SK-N-MC (cell line): Measurements from ENCODE around the gene STBD1.

Experiments
- DNase-seq: peaks from one replicate; pipeline ENCODE4 v3.0.0-alpha.2; 2011; ENCODE audit warnings: low read depth, low spot score
- H3K27ac ChIP-seq: fragments of 200-600 bp; sonication (generic); 2 replicates; pipeline ENCODE4 v1.5.1; 2016; ENCODE audit warnings: mixed run types
- H3K36me3 ChIP-seq: fragments of 200-600 bp; sonication (generic); 2 replicates; pipeline ENCODE4 v1.6.1; 2017; ENCODE audit warnings: antibody characterized with exemption, low read length, mixed read lengths; ENCODE audit not compliant: insufficient read depth
- H3K4me3 ChIP-seq: fragments of 200-600 bp; sonication (generic); 2 replicates; pipeline ENCODE4 v1.5.1; 2016
- H3K9ac ChIP-seq: fragments of 200-600 bp; sonication (generic); 2 replicates; pipeline ENCODE4 v1.8.0; 2017; ENCODE audit warnings: mixed run types, mixed read lengths; ENCODE audit not compliant: insufficient read length
- H3K9me3 ChIP-seq: fragments of 200-600 bp; sonication (generic); 2 replicates; pipeline ENCODE4 v1.6.1; 2017; ENCODE audit warnings: low read depth, mild to moderate bottlenecking, antibody characterized with exemption, low read length, moderate library complexity, mixed read lengths
- EZH2 ChIP-seq: fragments of 200-600 bp; sonication (generic); IDR thresholded peaks from one replicate; pipeline ENCODE4 v1.6.1; 2017; ENCODE audit warnings: antibody characterized with exemption
- FOXP2 ChIP-seq: optimal IDR thresholded peaks from 2 replicates; pipeline ENCODE3; 2011; ENCODE audit warnings: mild to moderate bottlenecking, moderate library complexity; ENCODE audit not compliant: insufficient read depth; ENCODE audit errors: extremely low read length, control extremely low read depth
- POLR2AphosphoS5 ChIP-seq: IDR thresholded peaks from 2 replicates; pipeline ENCODE4 v1.6.1; 2012; ENCODE audit warnings: mild to moderate bottlenecking, low read depth, low read length, borderline replicate concordance

STBD1 gene

DNA sequence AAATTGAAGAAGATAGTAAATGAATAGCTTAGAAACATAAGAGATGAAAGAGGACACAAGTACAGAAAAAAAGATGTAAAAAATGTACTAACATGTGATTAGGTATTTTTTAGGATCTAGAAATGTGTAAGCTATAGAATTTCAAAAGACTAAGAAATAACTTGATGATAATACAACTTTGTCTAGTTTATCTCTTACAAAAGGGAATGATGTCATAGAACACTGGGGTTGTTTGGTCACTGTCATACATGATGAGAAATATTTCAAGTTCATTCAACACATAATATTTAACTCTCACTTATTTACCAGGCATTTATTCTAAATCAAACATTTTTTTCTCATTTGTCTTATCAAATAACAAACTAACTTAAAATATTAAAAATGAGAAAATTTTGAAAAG lies 18.5 kb downstream of the STBD1 start:
- Histone ChIP-seq H3K9ac (no peak overlapping the region), H3K4me3 (no peak overlapping the region), H3K36me3 (no peaks in the 10 kb centered on the region), H3K27ac (no peak overlapping the region), H3K9me3 (0 out of 2 replicates have a peak, but pooled peaks cover 3% of the 10 kb centered on the region)
- DNase-seq, result no peak
- TF ChIP-seq EZH2, result no peak
- TF ChIP-seq POLR2AphosphoS5, result no peak
- no peak for TF ChIP-seq FOXP2

- H3K27ac ChIP-seq, result no peak overlapping the region
- no peaks in the 10 kb centered on the region for H3K36me3 ChIP-seq
- H3K4me3 ChIP-seq, result no peak overlapping the region
- no peak for DNase-seq
- TF ChIP-seq POLR2AphosphoS5 (no peak), EZH2 (no peak), FOXP2 (no peak)
- no peak overlapping the region for H3K9ac ChIP-seq
- H3K9me3 ChIP-seq, result 0 out of 2 replicates have a peak, but pooled peaks cover 3% of the 10 kb centered on the region
Measured at GRCh38 chr4:76326515-76326914, 20.0 kb downstream of the STBD1 start.

GRCh38 chr4:76334885-76335284 lies 28.4 kb downstream of the STBD1 start:
- no peak for DNase-seq
- TF ChIP-seq FOXP2, result no peak
- no peak for TF ChIP-seq EZH2
- TF ChIP-seq POLR2AphosphoS5, result no peak
- Histone ChIP-seq H3K9ac (no peak overlapping the region), H3K9me3 (no peaks in the 10 kb centered on the region), H3K4me3 (no peak overlapping the region), H3K27ac (no peak overlapping the region), H3K36me3 (no peaks in the 10 kb centered on the region)

- H3K9ac ChIP-seq, result no peak overlapping the region
- no peak overlapping the region for H3K27ac ChIP-seq
- no peak overlapping the region for H3K4me3 ChIP-seq
- no peak for DNase-seq
- no peak for TF ChIP-seq POLR2AphosphoS5
- no peak for TF ChIP-seq FOXP2
- no peak for TF ChIP-seq EZH2
- H3K36me3 ChIP-seq, result no peaks in the 10 kb centered on the region
- H3K9me3 ChIP-seq, result no peaks in the 10 kb centered on the region
Measured at GRCh38 chr4:76339364-76339763, 32.8 kb downstream of the STBD1 start.

GRCh38 chr4:76341063-76341462 lies 34.5 kb downstream of the STBD1 start:
- no peak overlapping the region for H3K4me3 ChIP-seq
- no peak overlapping the region for H3K27ac ChIP-seq
- no peaks in the 10 kb centered on the region for H3K9me3 ChIP-seq
- no peak overlapping the region for H3K9ac ChIP-seq
- DNase-seq, result no peak
- H3K36me3 ChIP-seq, result no peaks in the 10 kb centered on the region
- no peak for TF ChIP-seq EZH2
- no peak for TF ChIP-seq FOXP2
- TF ChIP-seq POLR2AphosphoS5, result no peak

DNA sequence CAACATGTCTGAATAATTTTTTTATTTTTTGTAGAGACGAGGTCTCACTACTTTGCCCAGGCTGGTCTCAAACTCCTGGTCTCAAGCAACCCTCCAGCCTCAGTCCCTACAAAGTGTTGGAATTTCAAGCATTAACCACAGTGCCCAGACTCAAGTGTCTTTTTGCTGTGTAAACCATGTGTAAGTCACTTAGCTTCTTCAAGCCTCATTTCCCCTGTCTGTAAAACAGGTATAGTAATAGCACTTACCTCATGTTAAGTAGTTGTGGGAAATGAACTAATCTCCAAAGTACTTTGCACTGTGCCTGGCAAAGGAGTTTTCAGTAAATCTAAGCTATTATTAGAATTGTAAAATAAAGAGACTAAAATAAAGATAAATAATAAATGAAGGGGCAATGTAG lies 35.7 kb downstream of the STBD1 start:
- H3K9ac ChIP-seq, result no peak overlapping the region
- no peak overlapping the region for H3K27ac ChIP-seq
- H3K36me3 ChIP-seq, result no peaks in the 10 kb centered on the region
- no peaks in the 10 kb centered on the region for H3K9me3 ChIP-seq
- no peak for TF ChIP-seq POLR2AphosphoS5
- TF ChIP-seq EZH2, result no peak
- no peak for TF ChIP-seq FOXP2
- no peak overlapping the region for H3K4me3 ChIP-seq
- DNase-seq, result no peak

- no peak overlapping the region for H3K9ac ChIP-seq
- TF ChIP-seq POLR2AphosphoS5, result no peak
- TF ChIP-seq EZH2, result no peak
- no peak for TF ChIP-seq FOXP2
- no peak for DNase-seq
Measured at GRCh38 chr4:76342803-76343202, 36.3 kb downstream of the STBD1 start.

GRCh38 chr4:76354517-76355473 lies 48.3 kb downstream of the STBD1 start:
- Histone ChIP-seq H3K9me3 (no peaks in the 10 kb centered on the region), H3K9ac (no peak overlapping the region), H3K4me3 (no peak overlapping the region), H3K36me3 (no peaks in the 10 kb centered on the region), H3K27ac (no peak overlapping the region)
- TF ChIP-seq POLR2AphosphoS5 (no peak), EZH2 (no peak)
- peak; percentile 34 for DNase-seq

More at GRCh38 chr4:76342803-76343202, 36.3 kb downstream of the STBD1 start:
- H3K36me3 ChIP-seq, result no peaks in the 10 kb centered on the region
- H3K27ac ChIP-seq, result no peak overlapping the region
- H3K4me3 ChIP-seq, result no peak overlapping the region
- H3K9me3 ChIP-seq, result no peaks in the 10 kb centered on the region
